ENCODE measurements around the gene ERCC8. TPM values are rescaled to one million over a fixed set of nuclear protein-coding genes. Genes with fewer than 3 reads are reported as not detected.
"Not testable (repeated sequence)": the region's sequence is repeated elsewhere in the genome, so short reads cannot be mapped to it uniquely, and the experiment has no call there.

Gene ERCC8
- total RNA-seq, 1 experiment from 2014 or later: 15.1 TPM

GRCh38 chr5:60870857-60871256, 74.0 kb downstream of the ERCC8 start:
- Histone ChIP-seq H3K4me2 (ENCODE audit: low read length) (no peak overlapping the region), H3K4me1 (ENCODE audit: control insufficient read depth in 1 of 2, insufficient read depth in 2 of 2, low read length in 2 of 2) (no peaks in the 10 kb centered on the region), H3K27ac (ENCODE audit: low read depth, low read length) (no peak overlapping the region), H3K27me3 (ENCODE audit: insufficient read depth, low read length) (no peaks in the 10 kb centered on the region), H3K4me3 (replicated peaks in 1 of 2; ENCODE audit: low read depth in 1 of 2, low read length in 2 of 2) (no peak overlapping the region), H3K9me2 (ENCODE audit: insufficient read depth) (no peaks in the 10 kb centered on the region), H3K36me3 (ENCODE audit: control insufficient read depth in 1 of 2, insufficient read depth in 2 of 2, low read length in 2 of 2) (no peaks in the 10 kb centered on the region), H3K9ac (ENCODE audit: low read length) (no peak overlapping the region), H2AFZ (ENCODE audit: low read depth, low read length, poor library complexity, severe bottlenecking) (no peak overlapping the region), H3K9me3 (ENCODE audit: control insufficient read depth in 1 of 2, insufficient read depth in 1 of 2, low read depth in 1 of 2, low read length in 2 of 2) (peaks cover 5 to 10% of the 10 kb centered on the region in 2 experiments; a peak in 2 of 4 replicates), H3K79me2 (ENCODE audit: insufficient read depth, low read length) (no peaks in the 10 kb centered on the region), H4K20me1 (ENCODE audit: insufficient read depth) (no peaks in the 10 kb centered on the region)
- TF ChIP-seq EGR1 (IDR thresholded peaks at IDR 0.05; ENCODE audit: low read depth) (no peak), SIN3A (IDR thresholded peaks at IDR 0.05; ENCODE audit: low read depth) (no peak), ZFX (IDR thresholded peaks at IDR 0.05) (no peak), EZH2phosphoT487 (IDR thresholded peaks at IDR 0.05; ENCODE audit: borderline replicate concordance) (no peak), CEBPB (IDR thresholded peaks at IDR 0.05; ENCODE audit: low read depth) (no peak), POLR2A (IDR thresholded peaks at IDR 0.05; ENCODE audit: borderline replicate concordance, extremely low read depth, insufficient read depth, insufficient read length) (no peak), YY1 (IDR thresholded peaks at IDR 0.05; ENCODE audit: extremely low read depth, insufficient replicate concordance, low read depth, low read length) (no peak)
- POLR2A ChIA-PET: no interaction called here
- intact Hi-C loops (cut with micrococcal nuclease): no loop called here
- CTCF ChIA-PET: no interaction called here
- DNase-seq (ENCODE audit: low read depth, low spot score) (no peak), ATAC-seq (no peak)
- BruUV-seq (replicated peaks): no TSS peak
- RAD21 ChIA-PET (ENCODE audit: low non-redundant PET in 1 of 2, low total read pairs in 2 of 2, uncharacterized antibody in 2 of 2, unreplicated experiment in 2 of 2): no interaction called here

- H2AFZ ChIP-seq (ENCODE audit: low read depth, low read length, poor library complexity, severe bottlenecking); BruUV-seq (replicated peaks); RAD21 ChIA-PET (ENCODE audit: low non-redundant PET in 1 of 2, low total read pairs in 2 of 2, uncharacterized antibody in 2 of 2, unreplicated experiment in 2 of 2); H3K27ac ChIP-seq (ENCODE audit: low read depth, low read length); H3K9ac ChIP-seq (ENCODE audit: low read length); H3K4me2 ChIP-seq (ENCODE audit: low read length); H3K27me3 ChIP-seq (ENCODE audit: insufficient read depth, low read length); CTCF ChIA-PET; H3K79me2 ChIP-seq (ENCODE audit: insufficient read depth, low read length); H3K9me3 ChIP-seq (ENCODE audit: control insufficient read depth in 1 of 2, insufficient read depth in 1 of 2, low read depth in 1 of 2, low read length in 2 of 2); H3K9me2 ChIP-seq (ENCODE audit: insufficient read depth); ATAC-seq; DNase-seq (ENCODE audit: low read depth, low spot score); H4K20me1 ChIP-seq (ENCODE audit: insufficient read depth); H3K4me1 ChIP-seq (ENCODE audit: control insufficient read depth in 1 of 2, insufficient read depth in 2 of 2, low read length in 2 of 2); intact Hi-C loops (cut with micrococcal nuclease); H3K36me3 ChIP-seq (ENCODE audit: control insufficient read depth in 1 of 2, insufficient read depth in 2 of 2, low read length in 2 of 2); POLR2A ChIA-PET; H3K4me3 ChIP-seq (replicated peaks in 1 of 2; ENCODE audit: low read depth in 1 of 2, low read length in 2 of 2): not testable (repeated sequence)
These were observed 84.3 kb downstream of the ERCC8 start for GRCh38 chr5:60860572-60860971.
